Activated B cell treated with CpG ODN at 0.5 μM for 24 hours (primary cell): ENCODE measurements around the gene DCBLD2. TPM values are rescaled to one million over a fixed set of nuclear protein-coding genes. Genes with fewer than 3 reads are reported as not detected.

Source experiments
- ATAC-seq: fragments of 200-7000 bp; cut with Tn5 transposase; one replicate; pipeline ENCODE4 v1.10.0; 2021; ENCODE audit warnings: low read depth, mild to moderate bottlenecking, moderate library complexity
- CTCF ChIA-PET: fragments of 350-600 bp; sonication (Branson Sonifier 250); formaldehyde crosslinking; loops from one replicate; lab custom pipeline; 2021; ENCODE audit warnings: antibody characterized with exemption; lab: Charles Lee
- POLR2A ChIA-PET: fragments of 350-600 bp; sonication (Branson Sonifier 250); formaldehyde crosslinking; loops from one replicate; lab custom pipeline; 2021; ENCODE audit warnings: antibody characterized with exemption; lab: Charles Lee
- DNase-seq: peaks from one replicate; pipeline ENCODE4 v3.0.0; 2022
- H3K27ac Mint-ChIP-seq: one replicate; pipeline ENCODE4 v1.8.0; 2020; ENCODE audit warnings: mixed read lengths
- H3K27me3 Mint-ChIP-seq: one replicate; pipeline ENCODE4 v1.8.0; 2021; ENCODE audit warnings: mixed read lengths
- H3K36me3 Mint-ChIP-seq: one replicate; pipeline ENCODE4 v1.8.0; 2021; ENCODE audit warnings: low read depth, mixed read lengths
- H3K4me1 Mint-ChIP-seq: one replicate; pipeline ENCODE4 v1.8.0; 2021; ENCODE audit warnings: mixed read lengths
- H3K4me3 Mint-ChIP-seq: one replicate; pipeline ENCODE4 v1.8.0; 2020; ENCODE audit warnings: mild to moderate bottlenecking, mixed read lengths
- H3K9me3 Mint-ChIP-seq: one replicate; pipeline ENCODE4 v1.8.0; 2020; ENCODE audit warnings: mixed read lengths
- CTCF ChIP-seq: fragments of 200-600 bp; IDR thresholded peaks from one replicate; pipeline ENCODE4 v1.8.0; 2022; ENCODE audit warnings: antibody characterized with exemption, mild to moderate bottlenecking
- intact Hi-C: fragments of 100-400 bp; cut with micrococcal nuclease; formaldehyde crosslinking; loops from one replicate; pipeline ENCODE4 v1.15.1; 2024
- total RNA-seq: library from RNA; stranded (reverse); gene quantifications from 2 replicates; pipeline ENCODE4 v1.2.3, GENCODE V29; 2022

Gene DCBLD2
- total RNA-seq, 1 donor from 2014 or later = 0.95 TPM

- no peak for DNase-seq
- Mint-ChIP-seq H3K27ac (no peak overlapping the region), H3K27me3 (peaks cover 10% of the 10 kb centered on the region), H3K4me1 (peaks cover 14% of the 10 kb centered on the region), H3K4me3 (no peak overlapping the region), H3K36me3 (no peaks in the 10 kb centered on the region), H3K9me3 (no peaks in the 10 kb centered on the region)
- TF ChIP-seq CTCF = no peak
- ChIA-PET POLR2A (no interaction called here), CTCF (no interaction called here)
- ATAC-seq = no peak
- intact Hi-C loops = no loop called here
These were observed 137.6 kb downstream of the DCBLD2 start for GRCh38 chr3:98763819-98764418.

GRCh38 chr3:98763076-98763475, 138.4 kb downstream of the DCBLD2 start, which contains the start of gene ST3GAL6:
TSS of gene ST3GAL6 (plus strand) at chr3:98763340. CDS start at chr3:98768441, 5,101 bp downstream.
- no peak within 1 kb of the TSS for H3K4me3 Mint-ChIP-seq
- ChIA-PET POLR2A (no interaction called here), CTCF (no interaction called here)
- no peak within 1 kb of the TSS for H3K27ac Mint-ChIP-seq
- peaks cover 8% of the 10 kb centered on the region for H3K27me3 Mint-ChIP-seq
- no peak for TF ChIP-seq CTCF
- no peaks in the 10 kb centered on the region for H3K36me3 Mint-ChIP-seq
- no peak for DNase-seq
- no peak for ATAC-seq
- intact Hi-C loops = no loop called here
- H3K4me1 Mint-ChIP-seq = peaks cover 14% of the 10 kb centered on the region
- H3K9me3 Mint-ChIP-seq = no peaks in the 10 kb centered on the region

DNA sequence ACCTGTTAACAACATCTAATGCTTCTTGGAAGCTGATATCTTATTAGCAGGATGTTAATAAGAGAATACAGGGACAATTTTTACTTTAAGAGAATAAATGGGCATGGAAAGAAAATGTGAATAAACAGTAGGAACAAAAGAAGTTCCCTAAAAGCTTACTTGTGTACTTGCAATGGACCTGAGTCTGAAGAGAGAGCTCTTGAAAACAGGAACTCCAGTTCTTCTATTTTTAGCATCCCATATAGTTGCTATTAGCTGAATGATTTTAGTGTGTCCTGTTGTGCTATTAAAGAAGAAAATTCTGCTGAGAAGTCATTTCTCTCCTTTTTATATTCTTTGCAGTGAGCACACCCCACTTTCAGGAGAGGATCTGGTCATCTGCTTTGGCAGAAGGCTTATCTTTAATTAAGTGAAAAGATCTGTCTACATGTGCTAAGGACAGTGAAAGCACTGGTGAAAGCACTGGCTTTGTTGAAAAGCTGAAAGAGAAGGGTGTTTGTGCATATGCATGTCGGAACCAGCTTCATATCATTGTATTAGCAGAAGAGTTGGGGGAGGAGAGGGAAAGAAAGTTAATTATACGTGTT, 139.8 kb downstream of the DCBLD2 start:
- Mint-ChIP-seq H3K27ac (no peak overlapping the region), H3K27me3 (peaks cover 8% of the 10 kb centered on the region), H3K4me3 (no peak overlapping the region), H3K4me1 (peaks cover 14% of the 10 kb centered on the region), H3K9me3 (no peaks in the 10 kb centered on the region), H3K36me3 (no peaks in the 10 kb centered on the region)
- intact Hi-C loops = no loop called here
- DNase-seq = no peak
- POLR2A ChIA-PET = interaction anchor here (0.7 kb wide), 1 partner anchor 52 kb away, joined by 4 read pairs; no protein-coding TSS in a partner anchor
- no peak for ATAC-seq
- no peak for TF ChIP-seq CTCF
- CTCF ChIA-PET = no interaction called here

DNA sequence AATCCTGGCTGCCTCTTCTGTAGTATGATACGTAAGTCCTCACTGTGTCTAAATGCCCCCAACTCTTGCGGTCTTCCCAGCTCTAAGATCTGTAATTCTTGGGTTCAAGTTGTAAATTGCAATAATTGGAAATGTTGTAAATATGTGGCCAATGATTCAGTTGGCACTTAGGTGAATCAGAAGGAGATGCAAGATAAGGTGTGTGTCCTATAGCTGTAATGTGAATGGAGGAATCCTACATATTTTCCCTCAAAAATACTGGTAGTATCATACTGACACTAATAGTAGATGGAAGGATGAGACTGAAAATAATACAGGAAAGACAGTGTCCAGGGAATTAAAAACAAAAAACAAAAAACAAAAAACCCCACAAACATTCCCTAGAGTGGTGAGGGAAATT, 141.9 kb downstream of the DCBLD2 start:
- Mint-ChIP-seq H3K4me1 (peaks cover 14% of the 10 kb centered on the region), H3K27ac (no peak overlapping the region), H3K36me3 (no peaks in the 10 kb centered on the region), H3K9me3 (no peaks in the 10 kb centered on the region), H3K27me3 (peaks cover 14% of the 10 kb centered on the region), H3K4me3 (no peak overlapping the region)
- CTCF ChIA-PET = no interaction called here
- intact Hi-C loops = no loop called here
- DNase-seq = no peak
- TF ChIP-seq CTCF = no peak
- no peak for ATAC-seq
- POLR2A ChIA-PET = interaction anchor here (0.6 kb wide), 1 partner anchor 787 kb away, joined by 9 read pairs; the partner anchor contains the start of gene RIOX2

DNA sequence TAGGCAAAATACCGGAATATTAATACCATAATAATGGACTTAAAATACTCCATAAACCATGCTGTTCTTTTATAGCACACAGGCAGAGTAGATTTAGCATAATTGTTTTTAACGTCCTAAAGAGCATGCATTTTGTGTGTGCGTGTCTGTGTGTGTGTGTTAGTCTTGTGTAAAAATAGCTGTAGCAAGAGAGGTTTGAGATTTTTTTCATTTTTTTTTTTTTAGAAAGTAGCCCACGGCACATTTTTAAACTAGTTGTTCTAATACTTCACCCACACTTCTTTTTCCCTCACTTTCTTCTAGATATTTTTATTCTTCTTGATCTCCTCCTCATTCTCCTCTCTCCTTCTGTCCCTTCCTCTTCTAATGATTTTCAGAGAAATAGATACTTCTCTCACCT, 145.9 kb downstream of the DCBLD2 start:
- H3K27me3 Mint-ChIP-seq = peaks cover 9% of the 10 kb centered on the region

More for the DNA sequence above, 145.9 kb downstream of the DCBLD2 start:
- no peak for DNase-seq
- Mint-ChIP-seq H3K9me3 (no peaks in the 10 kb centered on the region), H3K4me1 (no peaks in the 10 kb centered on the region), H3K36me3 (no peaks in the 10 kb centered on the region), H3K27ac (no peak overlapping the region), H3K4me3 (no peak overlapping the region)
- no peak for ATAC-seq
- ChIA-PET CTCF (no interaction called here), POLR2A (no interaction called here)
- intact Hi-C loops = no loop called here
- TF ChIP-seq CTCF = no peak
